Esophagus (tissue), 2 donors: ENCODE measurements around the gene DCN. TPM values are rescaled to one million over a fixed set of nuclear protein-coding genes. Genes with fewer than 3 reads are reported as not detected.

Experiments
- H3K27ac ChIP-seq, 2 donors: one replicate each; pipeline ENCODE4 v1.5.1; 2013; ENCODE audit warnings: low read depth in 2 of 2, mild to moderate bottlenecking in 2 of 2, inconsistent platforms in 1 of 2, low read length in 1 of 2, moderate library complexity in 1 of 2
- H3K27me3 ChIP-seq, 2 donors: one replicate each; pipeline ENCODE4 v1.6.1; 2013; ENCODE audit warnings: low read length in 2 of 2, control low read depth in 1 of 2, mild to moderate bottlenecking in 1 of 2; ENCODE audit not compliant: insufficient read depth in 2 of 2, control insufficient read depth in 1 of 2
- H3K36me3 ChIP-seq, 2 donors: one replicate each; pipeline ENCODE4 v1.6.1; 2013; ENCODE audit warnings: low read length in 1 of 2; ENCODE audit not compliant: control insufficient read depth in 2 of 2, insufficient read depth in 2 of 2
- H3K4me1 ChIP-seq, 2 donors: one replicate each; pipeline ENCODE4 v1.6.1; 2013; ENCODE audit warnings: low read length in 1 of 2; ENCODE audit not compliant: control insufficient read depth in 2 of 2, insufficient read depth in 2 of 2
- H3K4me3 ChIP-seq, 2 donors: one replicate each; pipeline ENCODE4 v1.5.1; 2013; ENCODE audit warnings: low read length in 2 of 2, mild to moderate bottlenecking in 2 of 2, low read depth in 1 of 2, moderate library complexity in 1 of 2
- H3K9me3 ChIP-seq, 2 donors: one replicate each; pipeline ENCODE4 v1.6.1; 2013; ENCODE audit warnings: mild to moderate bottlenecking in 2 of 2, low read depth in 1 of 2, low read length in 1 of 2, moderate library complexity in 1 of 2; ENCODE audit not compliant: control insufficient read depth in 2 of 2, insufficient read depth in 1 of 2
- WGBS, 2 donors: extraction: QIAGEN DNeasy Blood & Tissue Kit; methylation state at CpG; one replicate each; pipeline ENCODE4 v1.1.7; 2013; 5-methylcytosine and 5-hydroxymethylcytosine counted together
- polyA plus RNA-seq, 2 donors: library from polyadenylated mRNA; stranded (reverse); fragments of 200-250 nt; gene quantifications; one replicate each; pipeline ENCODE4 v1.2.3, GENCODE V29; 2013
- donor health status: healthy with polysubstance abuse.
- donor health status: Bipolar disorder and iron deficiency.

The DCN gene
- polyA plus RNA-seq, 2 donors = 41.1 to 152 TPM

DNA sequence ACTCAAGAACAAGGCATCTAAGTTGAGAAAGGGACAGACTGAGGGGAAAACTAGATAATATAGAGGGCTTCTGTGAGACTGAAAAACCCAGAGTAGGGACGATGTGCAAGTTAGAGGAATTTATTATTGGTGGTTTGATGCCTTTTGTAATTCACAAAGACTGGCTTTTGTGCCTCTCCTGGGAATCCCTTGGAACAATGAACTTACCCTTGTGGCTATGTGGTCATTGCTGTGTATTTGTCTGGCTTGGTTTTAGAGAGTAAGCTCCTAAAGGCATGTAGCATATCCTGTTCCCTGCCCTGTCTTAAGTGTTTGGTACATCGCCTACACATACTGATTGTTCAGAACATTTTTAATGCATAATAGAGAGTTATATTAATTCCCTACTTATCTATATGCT is 26.6 kb downstream of the DCN start:
- 72 to 73% methylated on average over 2 of the region's 2 CpGs for WGBS, 2 donors
- H3K4me1 ChIP-seq = no peaks in the 10 kb centered on the region
- no peaks in the 10 kb centered on the region for H3K36me3 ChIP-seq

GRCh38 chr12:91154131-91154530 is 28.5 kb downstream of the DCN start:
- Histone ChIP-seq H3K9me3 (no peaks in the 10 kb centered on the region), H3K4me1 (no peaks in the 10 kb centered on the region), H3K27me3 (no peaks in the 10 kb centered on the region), H3K4me3 (no peak overlapping the region), H3K36me3 (no peaks in the 10 kb centered on the region), H3K27ac (no peak overlapping the region)
- 35% methylated on average over 3 of the region's 3 CpGs for WGBS, 2 donors

More for the DNA sequence above, 26.6 kb downstream of the DCN start:
- H3K9me3 ChIP-seq = no peaks in the 10 kb centered on the region
- H3K27ac ChIP-seq = no peak overlapping the region
- H3K4me3 ChIP-seq = no peak overlapping the region
- H3K27me3 ChIP-seq = no peaks in the 10 kb centered on the region

- WGBS, 2 donors = 79% methylated on average over 2 of the region's 2 CpGs
- H3K27ac ChIP-seq = no peak overlapping the region
- no peaks in the 10 kb centered on the region for H3K27me3 ChIP-seq
- H3K36me3 ChIP-seq = no peaks in the 10 kb centered on the region
- H3K9me3 ChIP-seq = no peaks in the 10 kb centered on the region
- no peaks in the 10 kb centered on the region for H3K4me1 ChIP-seq
- H3K4me3 ChIP-seq = no peak overlapping the region
Measured at GRCh38 chr12:91144053-91144452, 38.6 kb downstream of the DCN start.

- Histone ChIP-seq H3K27me3 (no peaks in the 10 kb centered on the region), H3K9me3 (no peaks in the 10 kb centered on the region), H3K4me1 (peaks cover 0 to 3% of the 10 kb centered on the region in 2 donors), H3K36me3 (no peaks in the 10 kb centered on the region), H3K4me3 (no peak overlapping the region), H3K27ac (no peak overlapping the region)
- 64 to 67% methylated on average over 3 of the region's 3 CpGs for WGBS, 2 donors
Measured at GRCh38 chr12:91143206-91143605, 39.4 kb downstream of the DCN start.

- Histone ChIP-seq H3K36me3 (no peaks in the 10 kb centered on the region), H3K4me1 (peaks cover 0 to 3% of the 10 kb centered on the region in 2 donors), H3K27me3 (no peaks in the 10 kb centered on the region), H3K27ac (no peak overlapping the region), H3K4me3 (no peak overlapping the region), H3K9me3 (no peaks in the 10 kb centered on the region)
- WGBS, 2 donors = 47 to 52% methylated on average over 3 of the region's 3 CpGs
Measured at GRCh38 chr12:91142221-91142631, 40.4 kb downstream of the DCN start.

DNA sequence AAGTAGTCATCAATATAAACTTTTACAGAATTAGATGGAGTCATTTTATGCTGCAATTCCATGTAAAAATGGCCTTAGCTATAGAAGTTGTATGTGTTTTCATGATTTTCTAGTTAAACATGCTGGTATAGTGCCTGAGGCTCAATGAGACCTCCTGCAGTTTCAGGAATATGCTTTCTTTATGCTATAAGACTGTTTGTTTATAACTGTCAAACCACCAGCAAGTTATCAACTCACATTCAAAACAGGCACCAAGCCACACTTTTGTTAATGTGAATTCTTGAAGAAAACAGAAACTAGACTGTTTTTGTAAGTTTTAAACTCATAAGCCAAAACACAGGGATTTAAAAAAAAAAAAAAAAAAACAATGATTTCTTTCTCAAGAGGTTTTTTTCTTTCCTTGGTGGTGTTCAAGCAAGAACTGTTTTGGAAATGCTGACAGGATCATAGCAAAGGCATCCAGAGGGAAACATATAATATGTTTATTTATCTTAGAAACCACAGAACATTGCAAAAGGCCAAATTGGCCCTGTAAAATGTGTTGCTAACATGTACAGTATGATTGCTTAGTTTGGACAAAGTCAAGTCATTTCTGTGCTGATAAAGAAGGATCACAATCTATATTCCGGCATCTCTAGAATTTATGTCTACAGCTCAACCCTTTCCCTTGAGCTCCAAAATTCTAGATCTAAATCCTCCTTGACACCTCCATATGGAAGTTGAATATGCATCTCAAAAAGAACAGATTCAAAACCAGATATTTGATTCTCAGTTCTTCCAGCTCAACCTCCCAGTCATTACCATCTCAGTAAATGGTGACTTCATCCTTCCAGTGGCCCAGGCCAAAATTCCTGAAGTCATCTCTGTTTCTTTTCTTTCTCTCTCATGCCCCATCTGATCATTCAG is 42.3 kb downstream of the DCN start:
- no peaks in the 10 kb centered on the region for H3K27me3 ChIP-seq
- no peaks in the 10 kb centered on the region for H3K9me3 ChIP-seq
- no peaks in the 10 kb centered on the region for H3K36me3 ChIP-seq
- H3K4me3 ChIP-seq = no peak overlapping the region
- 65 to 80% methylated on average over 1 of the region's 1 CpG for WGBS, 2 donors
- H3K4me1 ChIP-seq = peaks cover 0 to 3% of the 10 kb centered on the region in 2 donors
- no peak overlapping the region for H3K27ac ChIP-seq

- Histone ChIP-seq H3K4me1 (peaks cover 0 to 3% of the 10 kb centered on the region in 2 donors), H3K4me3 (no peak overlapping the region), H3K36me3 (no peaks in the 10 kb centered on the region), H3K27ac (no peak overlapping the region), H3K27me3 (no peaks in the 10 kb centered on the region), H3K9me3 (no peaks in the 10 kb centered on the region)
- 53 to 56% methylated on average over 2 of the region's 2 CpGs for WGBS, 2 donors
Measured at GRCh38 chr12:91139286-91139685, 43.3 kb downstream of the DCN start.

DNA sequence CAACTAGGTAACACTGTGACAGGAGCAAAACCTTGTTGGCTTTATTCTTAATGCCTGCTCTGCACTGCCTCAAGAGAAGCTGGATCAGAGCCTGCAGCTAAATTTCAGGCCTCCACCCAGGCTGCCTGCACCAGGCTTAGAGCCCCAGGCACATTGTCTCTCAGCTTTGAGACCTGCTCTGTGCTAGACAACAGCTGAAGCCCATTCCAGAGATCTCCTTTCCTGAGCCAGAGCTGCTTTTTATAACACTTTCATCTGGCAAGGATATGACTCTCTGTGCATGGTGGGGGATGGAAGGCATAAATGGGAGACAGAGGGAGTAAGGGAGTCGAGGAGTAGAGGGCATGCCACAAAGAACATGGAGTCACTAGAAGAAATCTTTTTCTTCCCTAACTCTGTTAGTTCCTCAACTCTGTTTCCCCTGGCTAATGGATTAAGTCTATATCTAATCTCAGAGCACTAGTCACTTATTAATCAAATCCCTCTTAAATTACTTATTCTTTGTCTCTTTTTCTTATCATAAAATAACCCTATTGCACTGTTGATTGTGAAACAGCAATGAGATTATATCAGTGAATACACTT is 44.2 kb downstream of the DCN start:
- 27 to 29% methylated on average over 1 of the region's 1 CpG for WGBS, 2 donors
- Histone ChIP-seq H3K4me3 (no peak overlapping the region), H3K27ac (no peak overlapping the region), H3K9me3 (no peaks in the 10 kb centered on the region), H3K36me3 (no peaks in the 10 kb centered on the region), H3K27me3 (no peaks in the 10 kb centered on the region), H3K4me1 (peaks cover 0 to 3% of the 10 kb centered on the region in 2 donors)

- H3K9me3 ChIP-seq = no peaks in the 10 kb centered on the region
- 81 to 86% methylated on average over 1 of the region's 1 CpG for WGBS, 2 donors
- H3K4me1 ChIP-seq = peaks cover 0 to 3% of the 10 kb centered on the region in 2 donors
- no peaks in the 10 kb centered on the region for H3K36me3 ChIP-seq
- no peak overlapping the region for H3K4me3 ChIP-seq
- no peaks in the 10 kb centered on the region for H3K27me3 ChIP-seq
- no peak overlapping the region for H3K27ac ChIP-seq
Measured at GRCh38 chr12:91133871-91134270, 48.7 kb downstream of the DCN start.
